NCI-H748 (cell line): ENCODE data around the gene BCOR.

Experiments
- DNase-seq: peaks from one replicate; lab custom pipeline; 2025; ENCODE audit not compliant: unreplicated experiment; lab: John Stamatoyannopoulos, UW

The BCOR gene

DNA sequence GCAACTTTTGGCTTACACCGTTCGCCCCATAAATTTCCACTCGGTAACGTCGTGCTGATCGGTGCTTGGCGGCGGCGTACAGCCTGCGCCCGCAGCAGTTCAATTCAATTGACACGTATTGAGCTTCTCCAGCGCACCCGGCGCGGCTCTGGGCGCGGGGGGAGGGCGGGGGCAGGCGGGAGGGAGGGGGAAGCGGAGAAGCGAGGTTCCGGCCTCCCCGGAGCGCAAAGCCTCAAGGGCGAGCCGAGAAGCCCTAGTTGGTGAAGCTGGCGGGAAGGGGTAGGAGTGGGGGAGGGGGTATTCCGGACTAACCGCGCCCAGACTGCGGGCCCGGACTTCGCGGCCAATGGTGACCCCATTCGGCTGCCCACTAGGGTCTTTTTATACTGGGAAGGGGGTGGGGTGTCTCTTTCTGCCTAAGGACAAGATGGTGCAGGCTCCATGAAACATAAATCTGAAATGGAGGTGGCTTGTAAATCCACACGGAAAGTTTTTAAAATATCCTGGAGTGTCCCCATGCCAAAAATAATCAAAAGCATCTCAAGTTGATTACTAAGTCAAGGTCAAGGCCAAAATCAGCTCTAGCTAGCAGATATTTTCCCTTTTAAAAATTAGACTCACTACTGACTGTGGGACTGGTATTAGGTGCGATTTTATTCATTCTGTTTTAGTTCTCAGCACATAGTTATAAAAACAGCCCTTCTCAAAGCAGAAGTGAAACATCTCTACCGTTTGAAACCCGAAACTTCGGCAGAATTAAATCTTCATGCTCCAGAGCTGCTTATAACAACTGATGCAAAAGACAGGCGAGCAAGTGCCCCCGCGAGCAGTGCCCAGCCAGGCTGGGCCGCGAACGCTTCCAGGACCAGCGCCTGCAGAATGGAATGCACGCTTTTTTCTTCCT, 1.5 kb upstream of the BCOR start:
- peak; percentile 80 for DNase-seq

DNA sequence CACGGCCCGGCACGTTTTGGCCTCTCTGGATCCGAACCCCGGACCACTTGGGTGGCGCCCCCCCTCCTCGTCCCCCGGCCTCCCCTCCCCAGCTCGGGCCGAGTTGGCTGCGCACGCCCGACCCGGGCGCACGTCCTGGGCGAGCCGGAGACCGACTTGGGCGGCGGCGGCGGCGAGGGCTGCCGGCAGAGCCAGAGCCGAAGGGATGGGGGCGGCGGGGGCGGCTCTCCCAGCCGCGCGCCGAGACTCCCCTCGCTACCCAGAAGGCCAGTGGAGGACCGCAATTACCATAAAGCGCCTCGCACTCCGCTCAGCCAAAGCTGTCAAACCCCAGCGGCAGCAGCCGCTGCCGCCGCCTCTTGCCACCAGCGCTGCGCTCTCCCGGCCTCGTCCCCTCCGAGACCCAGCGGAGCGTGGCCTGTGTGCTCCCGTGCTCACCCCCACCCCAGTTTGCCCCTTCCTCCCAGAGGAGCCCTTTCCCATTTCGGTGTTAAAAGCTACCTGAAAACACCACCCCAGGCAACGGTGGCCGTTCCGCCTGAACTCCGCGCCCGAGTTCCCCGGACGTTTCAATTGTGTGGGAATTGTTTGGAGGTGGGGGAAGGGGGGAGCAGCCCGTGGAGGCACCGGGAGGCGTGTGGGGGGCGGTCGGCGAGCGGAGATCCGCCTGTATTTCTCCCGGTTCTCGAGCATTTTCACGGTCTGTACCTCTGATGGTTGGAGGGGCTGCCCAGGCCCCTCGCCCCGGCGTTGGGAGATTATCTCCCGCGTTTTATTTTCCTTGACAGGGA, 701 bp upstream of the BCOR start:
- DNase-seq = peak; percentile 85

DNA sequence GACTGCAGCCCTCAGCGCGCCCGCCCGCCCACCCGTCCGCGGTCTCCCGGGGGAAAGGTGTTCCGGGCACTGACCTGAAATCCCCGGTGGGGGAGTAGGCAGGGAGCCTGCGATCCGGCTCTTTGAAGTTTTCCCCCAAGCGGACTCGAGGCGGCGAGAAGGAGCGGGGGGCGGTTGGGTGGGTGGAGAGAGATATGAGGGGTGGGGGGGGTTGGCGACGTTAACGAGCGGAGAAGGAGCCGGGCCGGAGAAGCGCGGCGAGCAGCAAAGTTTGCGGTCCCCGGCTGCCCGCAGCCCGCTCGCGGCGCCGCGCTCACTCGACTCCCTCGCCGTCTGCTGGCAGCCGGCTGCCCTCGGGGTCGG, 636 bp downstream of the BCOR start:
- no peak for DNase-seq

DNA sequence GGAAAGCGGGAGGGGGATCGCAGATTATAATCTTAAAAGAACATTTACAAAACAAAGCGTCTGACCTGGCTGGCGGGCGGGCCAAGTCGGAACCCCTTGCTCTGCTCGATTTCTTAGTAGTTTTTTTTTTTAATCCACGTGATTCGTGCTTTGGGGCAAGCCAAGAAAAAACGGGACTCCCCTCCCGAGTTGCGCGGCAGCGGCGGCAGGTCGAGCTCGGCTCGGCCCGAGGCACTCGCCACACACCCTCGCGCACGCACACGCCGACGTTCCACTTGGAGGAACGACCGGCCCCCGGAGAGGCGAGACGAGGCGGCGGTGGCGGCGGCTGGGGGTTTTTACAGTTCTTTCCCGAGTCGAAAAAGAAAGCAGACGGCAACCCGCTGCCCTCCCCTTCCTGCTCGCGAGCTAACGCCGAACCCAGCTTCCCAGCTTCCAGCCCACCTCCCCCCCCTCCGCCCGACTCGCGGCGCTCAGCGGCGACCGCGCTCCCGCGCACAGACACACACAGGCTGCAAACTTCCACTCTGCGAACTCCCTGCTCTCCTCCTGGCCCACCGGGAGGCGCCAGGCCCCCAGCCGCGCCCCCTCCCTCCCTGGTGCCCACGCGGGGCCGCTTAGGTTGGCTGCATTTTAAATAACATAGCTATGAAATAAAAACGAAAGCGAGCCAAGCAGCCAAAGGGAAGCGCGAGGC, 1.2 kb downstream of the BCOR start:
- DNase-seq = peak; percentile 50

DNA sequence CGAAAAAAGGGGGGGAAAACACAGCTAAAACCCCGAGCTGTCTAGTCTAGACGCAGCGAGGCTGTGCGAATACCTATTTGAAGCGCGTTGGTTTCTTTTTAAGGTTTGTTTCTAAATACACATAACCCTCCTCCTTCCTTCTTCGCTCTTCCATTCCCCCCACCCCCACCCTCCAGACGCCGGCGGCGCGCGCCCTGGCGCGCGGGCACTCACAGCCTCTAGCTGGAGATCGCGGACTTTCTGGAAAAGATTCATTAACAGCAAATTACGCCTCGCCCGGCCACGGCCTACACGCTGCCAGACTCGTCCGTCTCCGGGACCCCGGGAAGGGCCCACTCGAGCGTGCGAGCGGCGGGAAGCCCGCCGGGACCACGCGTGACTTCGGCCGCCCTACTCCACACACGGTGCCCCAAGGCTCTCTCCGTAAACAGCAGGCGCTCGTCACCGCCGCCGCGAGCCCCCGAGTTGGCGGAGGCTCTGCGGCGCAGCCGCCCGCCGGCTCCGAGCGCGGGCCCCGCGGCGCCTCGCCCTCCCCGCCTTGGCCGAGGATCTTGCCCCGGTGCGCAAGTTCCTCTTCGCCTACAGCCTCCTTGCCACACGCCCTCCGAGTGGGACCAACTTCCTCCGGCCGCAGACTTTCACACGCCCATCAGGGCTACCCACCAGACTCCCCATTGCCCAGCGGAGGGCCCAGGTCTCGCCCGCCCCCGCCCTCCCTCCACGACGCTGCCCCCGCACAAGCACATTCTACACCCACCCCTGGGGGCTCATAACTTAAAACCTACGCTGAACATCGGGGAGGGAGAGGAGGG, 2.0 kb downstream of the BCOR start:
- peak; percentile 50 for DNase-seq

DNA sequence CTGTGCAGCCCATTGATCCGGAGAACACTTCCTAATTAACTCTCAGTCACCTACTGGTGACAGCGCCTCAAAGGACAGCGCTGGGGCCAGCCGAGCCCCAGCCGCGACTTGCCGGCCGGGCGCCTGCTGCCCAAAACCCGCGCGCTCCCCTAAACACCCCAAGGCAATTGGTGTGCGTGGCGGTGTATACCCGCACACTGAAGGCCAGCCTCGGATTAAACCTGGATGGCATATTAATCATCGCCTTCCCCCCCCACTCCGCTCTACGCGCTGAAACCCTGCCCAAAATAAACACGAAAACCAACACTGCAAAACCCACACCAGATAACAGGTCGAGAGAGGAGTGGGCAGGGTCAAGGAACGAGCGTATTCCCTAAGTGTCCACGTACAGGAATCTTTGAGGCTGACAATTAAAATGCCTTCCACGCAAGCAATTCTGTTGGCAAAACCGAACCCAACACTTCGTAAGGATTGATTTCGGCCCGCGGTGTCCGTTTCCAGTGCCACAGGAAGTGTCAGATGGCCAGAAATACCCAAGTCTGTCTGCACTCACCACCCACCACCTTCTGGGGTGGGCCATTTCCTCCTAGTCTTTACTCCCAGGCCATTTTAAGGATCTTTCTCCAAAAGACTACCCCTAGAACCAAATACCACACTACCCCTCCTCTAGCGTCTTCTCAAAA, 2.7 kb downstream of the BCOR start:
- peak; percentile 35 for DNase-seq

DNA sequence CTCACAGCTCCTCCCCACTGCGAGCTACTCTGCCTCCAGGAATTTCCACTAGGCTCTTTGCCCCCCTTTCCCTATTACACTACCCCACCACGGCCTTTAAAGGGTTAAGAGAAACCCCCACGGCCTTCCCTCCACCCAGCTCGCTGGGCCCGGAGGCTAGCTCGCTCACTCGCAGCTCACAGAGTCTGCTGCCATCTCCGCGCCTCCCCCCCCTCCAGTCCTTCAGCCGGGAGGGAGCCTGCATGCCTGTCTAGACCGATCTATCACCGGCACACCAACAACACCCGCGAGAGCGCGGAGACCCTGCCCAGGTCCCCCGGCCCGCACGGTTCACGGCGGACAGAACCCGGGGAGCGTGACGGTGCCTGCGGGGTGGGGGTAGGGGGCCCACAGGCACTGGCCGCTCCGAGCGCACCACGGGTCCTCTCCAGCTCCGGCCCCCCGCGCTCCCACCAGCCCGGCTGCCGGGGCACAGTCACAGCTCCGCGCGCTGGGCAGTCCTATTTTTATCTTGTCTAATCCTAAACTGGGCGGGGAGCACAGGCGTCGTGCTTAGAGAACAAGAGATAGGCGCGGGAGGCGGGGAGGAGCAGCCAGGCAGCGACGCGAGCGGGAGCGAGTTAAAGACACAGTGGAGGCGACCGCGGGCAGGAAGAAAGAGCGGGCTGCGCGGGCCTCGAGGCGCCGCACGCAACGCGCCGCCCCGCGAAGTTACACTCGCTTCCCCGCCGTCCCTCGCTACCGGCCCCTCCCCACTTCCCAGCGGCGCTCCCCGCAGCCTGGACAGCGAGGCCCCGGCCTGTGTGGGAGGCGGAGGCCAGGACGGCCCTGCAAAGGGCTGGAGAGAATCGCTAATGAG, 3.5 kb downstream of the BCOR start:
- peak; percentile 63 for DNase-seq

DNA sequence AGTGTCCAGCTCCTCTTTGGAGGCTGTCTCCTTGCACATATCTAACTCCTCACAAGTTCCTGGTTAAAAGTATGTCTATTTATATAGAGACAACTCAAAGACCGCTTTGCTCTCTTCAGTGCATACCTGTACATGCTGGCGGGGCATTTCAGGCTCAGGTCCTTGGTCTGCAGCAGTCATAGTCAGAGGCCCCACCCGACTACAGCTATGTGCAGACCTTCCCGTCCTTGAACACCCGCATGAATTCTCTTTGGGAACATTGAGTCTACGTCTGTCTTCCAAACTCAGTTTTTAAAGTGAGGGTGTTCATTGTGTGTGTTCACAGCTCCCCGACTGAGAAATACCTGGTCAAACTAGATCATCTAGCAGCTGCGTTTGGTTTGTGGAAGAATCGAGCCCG, 4.2 kb downstream of the BCOR start:
- DNase-seq = no peak

DNA sequence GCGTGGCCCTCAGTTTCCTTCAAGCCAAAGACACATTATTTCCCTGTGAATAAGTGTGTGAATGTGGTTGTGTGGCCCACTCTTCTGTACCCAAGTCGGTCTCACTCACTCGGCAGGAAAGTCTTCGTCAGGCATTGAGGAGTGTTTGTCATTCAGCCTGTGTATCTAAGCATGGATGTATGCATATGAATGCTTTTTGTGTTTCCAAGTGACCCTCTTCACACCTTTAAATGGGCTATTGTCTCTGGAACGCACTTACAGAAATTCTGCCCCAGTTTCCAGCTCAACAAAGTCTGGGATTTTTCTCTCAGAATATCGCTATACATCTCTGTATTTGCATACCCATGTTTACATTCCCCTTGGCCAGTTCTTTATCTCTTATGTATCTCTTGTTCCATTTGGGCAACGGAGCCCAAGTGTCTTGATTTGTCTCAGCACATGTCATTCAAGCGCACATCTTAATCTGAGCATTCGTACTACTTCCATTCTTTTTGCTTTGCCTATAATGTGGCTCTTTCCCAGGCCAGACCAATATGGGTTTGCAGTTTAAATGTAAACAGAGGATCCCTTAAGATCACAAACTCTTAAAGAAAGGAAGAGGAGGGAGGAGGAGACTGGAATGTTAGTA, 4.8 kb downstream of the BCOR start:
- DNase-seq = no peak

DNA sequence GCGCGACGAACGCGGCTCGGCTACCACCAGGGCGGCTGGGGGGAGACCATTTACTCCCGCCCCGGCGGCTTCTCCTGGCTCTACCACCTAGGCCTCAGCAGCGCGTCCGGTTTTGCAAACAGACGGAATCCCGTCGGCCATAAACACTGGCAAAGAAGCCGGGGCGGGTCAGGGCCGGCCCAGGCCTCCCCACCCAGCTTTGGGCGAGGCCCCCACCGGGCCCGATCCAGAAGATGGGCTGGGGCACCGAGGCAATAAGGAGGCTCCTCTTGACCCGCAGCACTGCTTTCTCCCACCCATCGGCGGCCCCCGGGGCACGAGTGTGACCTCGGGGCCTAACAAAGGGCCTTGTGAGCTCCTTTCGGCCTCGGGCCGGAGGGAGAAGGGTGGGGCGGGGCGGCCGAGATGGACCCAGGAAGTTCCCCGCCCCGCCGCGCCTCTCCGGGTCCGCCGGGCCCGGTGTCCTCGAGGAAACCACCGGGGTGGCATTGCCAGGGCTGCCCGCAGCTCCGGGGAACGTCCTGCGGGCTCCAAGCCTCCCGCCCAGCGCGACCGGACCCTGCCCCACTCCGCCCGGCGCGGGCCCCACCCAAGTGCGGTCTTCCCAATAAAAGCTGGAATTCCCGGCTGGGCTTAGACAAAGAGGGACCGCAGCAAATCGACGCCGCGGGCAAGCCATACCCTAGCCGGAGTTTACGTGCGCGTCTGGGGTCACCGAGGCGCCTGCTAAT, 5.9 kb downstream of the BCOR start:
- no peak for DNase-seq

DNA sequence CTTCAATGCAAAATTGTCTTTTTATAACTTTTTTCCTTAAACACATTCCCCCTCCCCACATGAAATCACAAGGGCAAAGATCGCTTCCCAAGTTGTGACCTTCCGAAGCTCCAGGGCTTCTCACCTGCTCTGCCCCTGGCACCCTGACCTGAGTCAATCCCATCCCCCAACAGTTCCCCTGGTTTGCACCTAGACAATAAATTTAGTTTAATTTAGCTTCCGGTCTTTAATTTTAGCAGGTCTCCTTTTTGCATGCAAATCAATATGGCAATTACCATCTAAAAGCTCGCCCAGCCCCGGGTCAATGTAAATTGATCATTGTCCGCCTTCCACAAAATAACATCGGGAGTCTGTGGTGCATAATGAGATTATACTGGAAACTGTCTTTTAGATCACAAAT, 6.8 kb downstream of the BCOR start:
- DNase-seq = no peak

DNA sequence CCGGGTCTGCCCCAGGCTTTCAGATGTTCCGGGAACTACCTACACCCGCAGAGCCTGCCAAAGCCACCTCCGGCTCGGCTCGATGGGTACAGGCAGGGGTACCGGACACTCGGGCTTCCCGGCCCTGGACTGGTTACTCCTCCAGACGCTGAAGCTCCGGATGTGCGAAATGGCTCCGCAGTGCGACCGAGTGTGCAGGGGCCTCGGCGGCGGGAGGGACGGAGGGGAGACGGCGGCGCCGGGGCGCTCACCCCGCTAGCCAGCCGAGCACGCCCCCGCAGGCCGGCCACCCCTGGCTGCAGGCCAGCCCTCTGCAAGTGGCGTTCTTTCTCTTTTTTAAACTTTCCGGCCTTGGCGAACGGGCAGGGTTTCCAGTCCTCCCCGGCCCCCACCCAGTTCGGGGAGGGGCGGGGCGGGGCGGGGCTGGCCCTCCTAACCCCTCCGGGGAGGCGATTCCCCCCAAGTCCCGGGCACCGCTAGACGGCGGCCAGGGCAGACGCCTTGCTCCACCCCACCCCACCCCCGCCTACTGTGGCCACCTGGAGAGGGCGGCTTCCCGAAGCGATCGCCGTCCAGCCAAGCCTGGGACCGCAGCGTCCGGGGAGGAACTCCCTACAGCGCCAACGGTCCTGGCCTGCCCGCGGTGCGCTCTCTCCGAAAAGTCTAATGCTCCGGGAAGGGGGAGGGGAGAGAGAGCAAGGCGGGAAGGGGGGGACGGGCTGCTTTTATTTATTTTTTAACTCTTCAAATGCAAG, 7.5 kb downstream of the BCOR start:
- DNase-seq = no peak

DNA sequence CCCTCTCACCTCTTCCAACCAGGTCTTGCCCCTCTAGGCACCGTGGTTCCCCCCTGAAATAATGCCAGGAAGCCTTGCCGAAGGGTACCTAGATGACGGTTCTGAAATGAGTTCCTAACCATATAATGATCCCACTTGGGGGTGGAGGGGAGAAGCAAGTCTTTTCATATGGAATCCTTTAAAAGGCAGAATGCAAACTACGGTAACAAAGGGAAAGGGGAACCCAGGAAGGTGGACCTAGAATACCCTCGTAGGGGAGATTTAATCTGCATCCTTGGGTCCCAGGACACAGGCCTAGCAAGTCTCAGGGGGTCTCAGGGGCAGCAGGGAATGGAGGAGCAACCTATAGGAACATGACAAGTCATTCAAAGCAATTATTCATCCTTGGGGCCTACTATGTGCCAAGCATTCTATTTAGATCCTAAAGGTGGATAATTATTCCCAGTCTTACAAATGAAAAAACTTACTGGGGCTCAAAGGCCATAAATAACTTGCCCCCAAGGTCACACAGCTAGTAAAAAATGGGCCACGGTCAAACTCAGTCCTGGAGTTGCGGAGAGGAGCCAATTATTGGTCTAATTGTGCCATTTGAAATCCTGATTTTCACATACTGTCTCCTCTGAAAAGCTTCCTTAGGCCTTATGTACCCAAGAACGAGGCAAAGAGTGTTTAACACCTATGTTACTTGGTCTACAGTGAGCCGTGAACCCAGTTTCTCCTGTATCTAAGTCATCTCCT, 8.8 kb downstream of the BCOR start:
- no peak for DNase-seq

DNA sequence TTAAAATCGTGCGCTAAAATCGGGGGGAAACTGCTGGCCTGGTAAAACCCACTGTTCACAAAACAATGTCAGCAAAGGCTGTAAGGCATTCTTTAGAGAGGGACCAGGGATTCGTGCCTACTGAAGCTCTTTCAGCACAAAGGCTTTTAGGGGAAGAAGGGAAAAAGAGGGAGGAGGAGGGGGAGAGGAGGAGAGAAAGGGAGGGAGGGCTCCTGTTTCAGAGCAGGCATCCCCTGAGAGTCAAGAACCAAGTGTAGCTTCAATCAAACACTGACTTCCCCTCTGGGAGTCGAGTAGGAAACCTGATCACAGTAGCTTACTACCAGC, 9.5 kb downstream of the BCOR start:
- DNase-seq = no peak

DNA sequence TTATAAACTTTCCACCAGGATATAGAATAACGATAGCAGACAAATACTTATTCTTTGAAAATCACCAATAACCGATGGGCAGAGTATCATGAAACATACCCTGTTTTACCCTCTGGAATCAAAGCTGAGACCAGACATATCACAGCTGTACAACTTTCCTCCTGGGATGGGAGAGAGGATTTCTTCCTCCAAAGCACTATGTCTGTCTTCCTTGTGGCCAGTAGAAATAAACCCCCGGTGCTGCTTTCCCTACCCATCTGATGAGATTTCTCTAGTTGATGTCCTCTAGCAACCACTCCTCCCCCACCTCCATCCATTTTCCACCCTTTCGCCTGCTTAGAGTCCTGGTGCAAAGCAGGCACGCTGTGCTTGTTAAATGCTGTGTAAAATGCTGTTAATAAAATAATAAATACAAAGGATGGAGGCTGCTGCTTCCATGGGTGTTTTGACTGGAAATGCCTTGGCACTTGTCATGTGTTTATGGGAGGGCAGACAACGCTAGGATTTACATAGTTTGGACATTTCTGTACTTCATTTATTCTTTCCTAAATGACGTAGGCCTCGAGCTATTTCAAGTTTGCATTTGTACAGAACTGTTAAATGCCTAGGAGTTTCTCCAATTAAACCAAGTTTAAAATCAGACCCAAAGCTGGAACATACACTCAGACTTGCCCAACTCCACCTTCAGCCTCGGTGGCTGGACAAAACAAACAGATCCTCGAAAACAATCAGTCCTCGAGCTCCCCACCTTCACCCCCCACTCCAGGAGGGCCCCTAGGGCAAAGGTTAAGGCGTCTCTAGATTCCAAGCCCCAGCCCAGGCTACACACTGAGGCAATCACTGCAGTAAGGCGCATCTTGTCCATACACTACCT, 10.1 kb downstream of the BCOR start:
- no peak for DNase-seq
